ENCODE data around the gene TLE1. TPM values are rescaled to one million over a fixed set of nuclear protein-coding genes. Genes with fewer than 3 reads are reported as not detected.
"Not testable (repeated sequence)": the region's sequence is repeated elsewhere in the genome, so short reads cannot be mapped to it uniquely, and the experiment has no call there.

TLE1 gene
- total RNA-seq, 2 experiments from 2014 or later: 0.48 to 0.53 TPM

DNA sequence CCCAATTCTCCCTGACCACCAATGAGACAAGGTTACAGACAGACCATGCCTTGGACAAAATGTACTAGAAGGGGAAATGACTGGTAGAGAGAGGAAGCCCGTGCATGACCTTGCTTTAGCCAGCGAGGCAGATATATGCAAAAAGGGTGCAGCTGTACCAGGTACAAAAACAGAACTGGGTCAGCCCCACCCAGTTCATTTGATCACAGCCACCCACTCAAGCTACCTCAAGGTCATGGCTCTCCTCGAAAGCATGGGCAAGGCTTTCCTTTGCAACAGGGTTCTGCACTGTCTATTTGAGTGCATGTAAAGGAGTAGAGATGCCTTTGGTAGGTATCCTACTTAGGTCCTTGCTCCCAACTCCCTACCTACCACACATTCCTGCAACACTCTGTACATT is 33.3 kb downstream of the TLE1 start:
- Mint-ChIP-seq H3K9me3 (peaks cover 2% of the 10 kb centered on the region), H3K4me3 (no peak overlapping the region), H3K36me3 (ENCODE audit: low read depth) (no peaks in the 10 kb centered on the region), H3K27me3 (no peaks in the 10 kb centered on the region), H3K27ac (no peak overlapping the region), H3K4me1 (no peaks in the 10 kb centered on the region)
- CTCF ChIA-PET: no interaction called here
- DNase-seq: no peak
- POLR2A ChIA-PET: no interaction called here

DNA sequence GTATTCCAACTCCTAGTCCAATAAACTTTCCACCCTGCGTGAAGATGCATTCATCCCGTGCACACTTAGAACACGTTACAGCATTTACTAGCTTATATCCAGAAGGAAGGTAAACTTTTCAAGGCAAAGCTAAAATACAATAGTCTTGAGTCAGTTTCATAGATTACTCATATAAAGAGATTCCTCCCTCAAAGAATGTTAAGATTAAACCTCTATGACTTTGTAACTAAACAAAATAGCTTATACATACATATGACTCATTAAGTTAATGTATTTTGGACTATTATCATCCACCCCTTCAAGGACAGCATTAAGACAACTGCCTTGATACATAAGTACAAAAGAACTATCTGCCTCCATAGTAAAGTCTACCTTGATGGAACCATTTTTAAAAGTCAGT is 36.1 kb downstream of the TLE1 start:
- Mint-ChIP-seq H3K27ac (no peak overlapping the region), H3K27me3 (no peaks in the 10 kb centered on the region), H3K36me3 (ENCODE audit: low read depth) (no peaks in the 10 kb centered on the region), H3K9me3 (peaks cover 2% of the 10 kb centered on the region), H3K4me1 (no peaks in the 10 kb centered on the region), H3K4me3 (no peak overlapping the region)
- POLR2A ChIA-PET: no interaction called here
- CTCF ChIA-PET: no interaction called here
- DNase-seq: no peak

DNA sequence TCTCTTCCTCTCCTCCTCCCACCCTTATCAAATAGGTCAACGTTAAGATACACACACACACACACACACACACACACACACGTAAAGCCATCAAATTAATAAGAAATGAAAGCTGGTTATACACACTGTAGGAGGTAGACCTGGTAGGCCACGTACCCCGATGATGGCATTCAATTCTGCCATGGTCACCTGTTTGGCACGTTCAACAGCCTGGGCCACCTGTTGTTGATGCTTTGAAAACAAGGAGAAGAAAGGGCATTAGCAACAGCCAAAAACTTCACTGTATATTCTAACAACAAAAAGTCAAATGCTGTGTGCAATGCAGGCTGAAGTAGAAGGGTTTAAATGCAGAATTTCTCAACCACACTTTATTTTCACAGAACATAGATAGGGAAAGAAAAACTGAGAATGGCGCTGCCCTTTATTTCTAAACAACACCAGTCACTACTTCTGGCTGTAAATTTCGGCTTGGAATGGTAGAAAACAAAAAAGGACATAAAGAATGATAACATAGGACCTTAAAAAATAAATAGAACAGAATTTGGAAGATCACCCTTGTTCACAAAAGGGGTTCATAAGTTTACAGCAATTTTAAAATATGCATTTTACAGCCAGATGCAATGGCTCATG is 37.2 kb downstream of the TLE1 start:
- H3K27ac Mint-ChIP-seq: no peak overlapping the region
- no peak overlapping the region for H3K4me3 Mint-ChIP-seq
- CTCF ChIA-PET: no interaction called here
- POLR2A ChIA-PET: no interaction called here
- peaks cover 2% of the 10 kb centered on the region for H3K9me3 Mint-ChIP-seq
- no peaks in the 10 kb centered on the region for H3K27me3 Mint-ChIP-seq
- no peak for DNase-seq
- H3K36me3 Mint-ChIP-seq (ENCODE audit: low read depth): no peaks in the 10 kb centered on the region
- H3K4me1 Mint-ChIP-seq: no peaks in the 10 kb centered on the region

DNA sequence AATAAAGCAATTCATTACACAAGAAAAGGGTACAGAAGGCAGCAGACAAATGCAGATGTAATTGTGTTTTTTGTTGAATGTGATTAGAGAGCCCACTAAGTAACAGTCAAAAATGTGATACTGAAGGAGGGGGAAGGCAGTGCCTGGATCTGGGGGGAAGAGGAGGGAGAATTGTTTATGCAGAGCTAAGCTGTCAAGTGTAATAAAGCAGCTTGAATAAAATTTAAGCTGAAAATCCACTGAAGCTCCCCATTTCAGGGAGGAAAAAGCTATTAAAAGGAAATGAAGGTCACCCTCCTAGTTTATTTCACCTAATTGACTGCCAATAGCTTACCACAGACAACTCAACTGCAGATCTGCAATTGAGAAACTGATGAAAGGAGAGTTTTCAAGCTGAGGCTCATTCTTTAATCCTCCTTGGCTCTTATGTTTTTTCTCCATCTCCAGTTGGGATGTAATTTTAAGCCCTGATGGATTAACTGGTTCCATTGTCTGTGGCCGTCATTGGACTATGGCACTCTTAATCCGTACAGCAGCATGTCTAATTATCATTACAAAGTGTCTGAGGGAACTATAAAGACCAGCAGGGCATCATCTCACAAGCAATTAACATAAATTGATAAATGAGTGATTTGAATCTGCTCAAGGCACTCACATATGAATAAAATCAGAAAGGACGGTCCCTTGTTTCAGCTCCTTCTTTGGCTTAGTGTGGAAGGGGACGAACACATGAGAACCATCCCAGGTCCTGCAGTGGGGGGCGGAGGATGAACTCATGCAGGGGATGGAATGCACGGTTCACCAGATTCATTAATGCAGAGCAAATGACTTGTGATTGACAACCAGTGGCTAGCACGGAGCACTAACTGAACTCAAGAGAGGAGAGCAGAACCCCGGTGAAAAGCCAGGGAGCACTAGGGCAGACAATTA is 38.5 kb downstream of the TLE1 start:
- CTCF ChIA-PET: no interaction called here
- Mint-ChIP-seq H3K9me3 (peaks cover 2% of the 10 kb centered on the region), H3K27ac (no peak overlapping the region), H3K36me3 (ENCODE audit: low read depth) (no peaks in the 10 kb centered on the region), H3K4me3 (no peak overlapping the region), H3K27me3 (no peaks in the 10 kb centered on the region), H3K4me1 (no peaks in the 10 kb centered on the region)
- DNase-seq: no peak
- POLR2A ChIA-PET: no interaction called here

DNA sequence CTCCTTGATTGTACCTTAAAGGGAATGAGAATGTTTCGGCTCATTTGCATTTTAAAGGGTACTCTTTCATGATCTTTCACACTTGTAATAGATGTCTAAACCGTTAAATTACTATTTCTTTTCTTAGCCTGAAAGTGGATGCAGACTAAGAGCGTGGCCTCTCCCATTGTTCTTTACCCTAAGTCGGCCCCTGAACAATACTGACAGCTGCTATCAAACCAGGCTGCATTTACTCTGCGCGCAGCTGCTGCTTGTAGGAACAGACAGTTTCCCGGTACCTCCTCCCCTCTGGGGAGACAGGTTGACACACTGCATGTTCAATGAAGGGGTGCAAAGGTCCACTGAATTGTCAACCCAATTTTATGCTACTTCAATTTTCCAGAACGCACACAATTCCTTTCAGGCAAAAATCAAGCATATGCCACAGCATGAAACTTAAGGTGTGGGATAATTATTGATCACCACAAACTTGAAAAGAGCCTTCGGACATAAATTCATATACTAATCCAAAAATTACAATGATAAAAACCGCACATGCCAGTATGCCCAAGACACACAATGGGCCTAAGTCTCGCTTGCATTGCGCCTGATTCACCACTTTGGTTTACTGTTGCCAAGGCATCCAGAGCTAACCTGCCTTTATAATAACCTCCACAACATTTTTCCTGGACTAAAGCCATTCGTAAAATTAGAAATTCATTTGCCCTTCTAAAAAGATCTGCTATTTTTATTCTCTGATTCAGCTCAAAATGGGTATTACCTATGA is 39.7 kb downstream of the TLE1 start:
- H3K9me3 Mint-ChIP-seq: peaks cover 2% of the 10 kb centered on the region
- H3K27me3 Mint-ChIP-seq: no peaks in the 10 kb centered on the region
- DNase-seq: no peak
- no peak overlapping the region for H3K27ac Mint-ChIP-seq
- no peaks in the 10 kb centered on the region for H3K36me3 Mint-ChIP-seq (ENCODE audit: low read depth)
- H3K4me1 Mint-ChIP-seq: no peaks in the 10 kb centered on the region
- H3K4me3 Mint-ChIP-seq: no peak overlapping the region
- ChIA-PET POLR2A (no interaction called here), CTCF (no interaction called here)

DNA sequence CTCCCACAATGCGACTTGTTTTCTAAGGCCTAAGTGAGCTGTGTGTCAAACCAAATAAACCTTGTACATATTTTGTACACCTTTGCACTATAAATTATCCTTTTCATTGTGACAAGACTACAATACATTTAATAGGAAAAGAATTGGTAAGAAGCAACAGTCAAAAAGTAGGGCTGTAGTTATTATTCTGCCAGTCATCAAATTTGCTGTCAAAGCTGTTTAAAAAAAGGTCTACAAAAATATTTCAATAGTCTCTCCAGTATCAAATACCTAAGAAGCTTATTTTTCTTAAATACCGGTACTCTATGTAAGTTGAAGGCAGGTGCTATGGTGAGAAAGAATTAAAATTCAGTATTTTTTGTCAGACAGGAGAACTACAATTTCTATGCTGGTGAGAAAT is 40.5 kb downstream of the TLE1 start:
- no peaks in the 10 kb centered on the region for H3K27me3 Mint-ChIP-seq
- ChIA-PET POLR2A (no interaction called here), CTCF (no interaction called here)
- no peak for DNase-seq
- H3K4me3 Mint-ChIP-seq: no peak overlapping the region
- H3K36me3 Mint-ChIP-seq (ENCODE audit: low read depth): no peaks in the 10 kb centered on the region
- no peaks in the 10 kb centered on the region for H3K4me1 Mint-ChIP-seq
- H3K9me3 Mint-ChIP-seq: peaks cover 2% of the 10 kb centered on the region
- no peak overlapping the region for H3K27ac Mint-ChIP-seq

DNA sequence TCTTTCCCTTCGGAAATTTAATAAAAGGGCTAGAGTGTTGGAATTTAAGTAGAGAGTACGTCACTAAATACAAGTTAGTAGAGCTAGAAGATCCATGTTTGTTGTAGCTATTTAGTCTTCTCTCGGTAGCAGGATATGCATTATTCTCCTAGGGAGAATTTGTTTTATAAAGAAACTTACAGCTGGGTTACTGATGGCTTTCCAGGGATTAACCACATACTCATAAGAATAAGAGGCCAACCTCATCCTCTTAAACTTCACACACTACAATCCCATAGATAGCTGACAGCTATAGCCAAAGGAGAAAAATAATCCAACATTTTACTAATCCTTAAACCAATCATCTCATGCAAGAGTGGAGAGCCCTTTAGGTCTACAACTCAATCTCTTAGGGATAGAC is 43.0 kb downstream of the TLE1 start:
- no peak for DNase-seq
- H3K9me3 Mint-ChIP-seq: peaks cover 1% of the 10 kb centered on the region

DNA sequence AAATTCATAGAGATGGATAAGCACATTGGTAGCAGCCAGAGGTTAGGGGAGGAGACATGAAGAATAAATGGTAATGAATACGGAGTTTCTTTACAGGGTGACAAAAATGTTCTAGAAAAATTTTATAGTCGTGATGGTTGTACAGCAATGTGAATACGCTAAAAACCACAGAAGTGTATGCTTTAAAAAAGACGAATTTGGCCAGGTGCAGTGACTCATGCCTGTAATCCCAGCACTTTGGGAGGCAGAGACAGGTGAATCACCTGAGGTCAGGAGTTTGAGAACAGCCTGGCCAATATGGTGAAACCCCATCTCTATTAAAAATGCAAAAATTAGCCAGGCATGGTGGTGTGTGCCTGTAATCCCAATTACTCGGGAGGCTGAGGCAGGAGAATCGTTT is 44.8 kb downstream of the TLE1 start:
- H3K27ac Mint-ChIP-seq; H3K36me3 Mint-ChIP-seq (ENCODE audit: low read depth); H3K27me3 Mint-ChIP-seq; H3K4me1 Mint-ChIP-seq; DNase-seq; CTCF ChIA-PET; H3K4me3 Mint-ChIP-seq; POLR2A ChIA-PET; H3K9me3 Mint-ChIP-seq: not testable (repeated sequence)

More for the DNA sequence above, 43.0 kb downstream of the TLE1 start:
- ChIA-PET CTCF (no interaction called here), POLR2A (no interaction called here)
- H3K27me3 Mint-ChIP-seq: no peaks in the 10 kb centered on the region
- H3K27ac Mint-ChIP-seq: no peak overlapping the region
- H3K36me3 Mint-ChIP-seq (ENCODE audit: low read depth): no peaks in the 10 kb centered on the region
- no peaks in the 10 kb centered on the region for H3K4me1 Mint-ChIP-seq
- no peak overlapping the region for H3K4me3 Mint-ChIP-seq

DNA sequence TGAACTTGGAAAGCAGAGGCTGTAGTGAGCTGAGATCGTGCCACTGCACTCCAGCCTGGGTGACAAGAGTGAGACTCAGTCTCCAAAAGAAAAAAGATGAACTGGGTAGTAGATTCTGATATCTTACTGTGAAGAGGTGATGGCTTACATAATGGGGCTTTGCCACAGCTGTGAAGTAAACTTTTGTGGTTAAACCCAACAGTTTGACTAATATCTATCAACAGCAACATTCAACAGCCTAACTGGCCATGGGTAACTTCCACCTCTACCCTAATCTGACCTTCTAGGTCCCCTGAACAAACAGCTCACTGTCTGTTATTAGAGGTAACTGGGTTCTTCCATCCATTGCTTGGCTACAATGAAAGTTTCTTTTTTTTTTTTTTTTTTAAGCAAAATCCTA is 52.1 kb downstream of the TLE1 start:
- H3K9me3 Mint-ChIP-seq: peaks cover 3% of the 10 kb centered on the region
- no peak overlapping the region for H3K27ac Mint-ChIP-seq
- H3K4me3 Mint-ChIP-seq: no peak overlapping the region
- ChIA-PET CTCF (no interaction called here), POLR2A (no interaction called here)
- H3K27me3 Mint-ChIP-seq: no peaks in the 10 kb centered on the region
- DNase-seq: no peak
- H3K4me1 Mint-ChIP-seq: no peaks in the 10 kb centered on the region
- no peaks in the 10 kb centered on the region for H3K36me3 Mint-ChIP-seq (ENCODE audit: low read depth)

DNA sequence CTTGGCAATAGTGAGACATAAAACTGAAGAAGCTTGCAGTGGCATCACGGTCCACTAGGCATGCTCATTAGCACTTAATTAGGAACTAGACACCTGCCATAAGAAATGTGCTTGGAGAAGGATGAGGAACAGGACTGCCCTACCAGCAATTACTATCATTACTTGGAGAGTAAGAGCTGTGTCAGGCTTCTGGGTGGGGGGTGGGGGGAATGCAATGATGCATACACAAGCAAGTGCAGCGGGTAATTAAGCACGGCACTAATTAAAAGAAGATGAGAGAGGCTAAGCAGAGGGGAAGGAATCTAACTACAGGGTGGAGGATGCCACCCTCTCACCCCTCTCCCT is 53.1 kb downstream of the TLE1 start:
- no peak overlapping the region for H3K4me3 Mint-ChIP-seq

DNA sequence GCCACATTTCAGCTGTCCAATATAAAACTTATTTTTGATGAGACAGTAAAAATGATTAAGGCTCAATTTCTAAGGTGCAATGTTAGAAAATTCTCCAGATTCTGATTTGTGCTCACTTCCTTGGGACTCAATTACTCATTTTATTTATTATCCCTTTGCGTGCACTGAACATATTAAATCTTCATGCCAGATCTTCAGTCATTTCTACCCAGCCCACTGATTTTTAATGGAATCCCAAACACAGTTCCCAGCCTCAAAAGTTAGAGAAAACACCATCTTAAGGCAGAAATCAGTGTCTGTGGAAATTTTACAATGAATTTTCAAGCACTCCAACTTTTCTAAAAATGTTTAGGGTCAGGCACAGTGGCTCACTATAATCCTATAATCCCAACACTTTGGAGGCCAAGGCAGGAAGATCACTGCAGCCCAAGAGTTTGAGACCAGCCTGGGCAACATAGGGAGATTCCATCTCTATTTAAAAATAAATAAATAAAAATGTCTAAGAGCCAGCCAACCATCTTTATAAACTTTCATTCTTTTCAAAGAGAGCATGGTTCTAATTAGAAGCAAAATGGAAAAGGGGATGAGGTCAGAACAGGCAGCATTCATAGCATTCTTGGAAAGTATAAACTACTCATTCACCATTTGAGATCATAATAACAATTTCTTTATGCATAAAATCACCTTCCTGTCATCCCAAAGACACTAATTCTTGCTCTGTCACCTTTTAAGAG is 53.7 kb downstream of the TLE1 start:
- H3K27ac Mint-ChIP-seq: no peak overlapping the region
- CTCF ChIA-PET: no interaction called here
- no peaks in the 10 kb centered on the region for H3K4me1 Mint-ChIP-seq
- POLR2A ChIA-PET: interaction anchor here (0.7 kb wide), 1 partner anchor 542 kb away, joined by 4 read pairs; no protein-coding TSS in a partner anchor
- H3K9me3 Mint-ChIP-seq: peaks cover under 1% of the 10 kb centered on the region
- H3K4me3 Mint-ChIP-seq: no peak overlapping the region
- H3K27me3 Mint-ChIP-seq: no peaks in the 10 kb centered on the region
- no peaks in the 10 kb centered on the region for H3K36me3 Mint-ChIP-seq (ENCODE audit: low read depth)
- DNase-seq: no peak

More for the DNA sequence above, 53.1 kb downstream of the TLE1 start:
- no peaks in the 10 kb centered on the region for H3K27me3 Mint-ChIP-seq
- H3K27ac Mint-ChIP-seq: no peak overlapping the region
- peaks cover 3% of the 10 kb centered on the region for H3K9me3 Mint-ChIP-seq
- no peaks in the 10 kb centered on the region for H3K36me3 Mint-ChIP-seq (ENCODE audit: low read depth)
- ChIA-PET CTCF (no interaction called here), POLR2A (interaction anchor here (0.7 kb wide), 1 partner anchor 543 kb away, joined by 4 read pairs; no protein-coding TSS in a partner anchor)
- H3K4me1 Mint-ChIP-seq: no peaks in the 10 kb centered on the region
- DNase-seq: no peak

DNA sequence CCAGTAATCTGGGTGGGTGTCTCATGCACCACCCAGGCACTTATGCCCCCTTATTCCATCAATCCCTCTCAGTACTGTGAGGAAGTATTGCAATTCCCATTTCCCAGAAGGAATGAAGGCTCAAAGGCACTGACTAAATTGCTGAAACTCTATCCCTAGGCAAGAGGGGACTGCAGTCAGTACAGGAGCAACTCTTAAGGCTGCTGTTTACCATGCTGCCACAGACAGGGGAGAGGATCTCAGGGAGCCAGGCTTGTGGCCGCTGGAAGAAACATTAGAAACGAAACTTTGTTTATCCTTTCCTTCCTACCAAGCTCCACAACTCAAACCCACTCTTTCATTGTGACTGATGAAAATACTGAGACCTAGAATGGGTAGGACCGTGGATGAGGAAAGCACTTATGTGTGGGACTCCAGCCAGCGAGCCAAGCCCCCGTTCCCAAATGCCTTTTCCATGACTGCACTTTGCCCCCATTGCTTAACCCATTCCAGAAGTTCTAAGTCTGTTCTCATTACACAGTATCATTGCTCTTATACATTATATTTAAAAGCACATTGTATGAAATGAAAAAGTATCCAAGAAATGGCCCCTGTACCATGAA is 54.3 kb downstream of the TLE1 start:
- H3K9me3 Mint-ChIP-seq: no peaks in the 10 kb centered on the region
- H3K4me3 Mint-ChIP-seq: no peak overlapping the region
- ChIA-PET POLR2A (no interaction called here), CTCF (no interaction called here)
- H3K27ac Mint-ChIP-seq: no peak overlapping the region
- no peaks in the 10 kb centered on the region for H3K36me3 Mint-ChIP-seq (ENCODE audit: low read depth)
- no peaks in the 10 kb centered on the region for H3K4me1 Mint-ChIP-seq
- H3K27me3 Mint-ChIP-seq: no peaks in the 10 kb centered on the region
- DNase-seq: no peak

All from activated CD4-positive, alpha-beta memory T cell treated with anti-CD3 and anti-CD28 coated beads, Interleukin-2, amount 10 ng/mL, durations not matched to agents 7 days and 5 days (primary cell).